ENCODE data around the gene LBP.

Gene LBP

DNA sequence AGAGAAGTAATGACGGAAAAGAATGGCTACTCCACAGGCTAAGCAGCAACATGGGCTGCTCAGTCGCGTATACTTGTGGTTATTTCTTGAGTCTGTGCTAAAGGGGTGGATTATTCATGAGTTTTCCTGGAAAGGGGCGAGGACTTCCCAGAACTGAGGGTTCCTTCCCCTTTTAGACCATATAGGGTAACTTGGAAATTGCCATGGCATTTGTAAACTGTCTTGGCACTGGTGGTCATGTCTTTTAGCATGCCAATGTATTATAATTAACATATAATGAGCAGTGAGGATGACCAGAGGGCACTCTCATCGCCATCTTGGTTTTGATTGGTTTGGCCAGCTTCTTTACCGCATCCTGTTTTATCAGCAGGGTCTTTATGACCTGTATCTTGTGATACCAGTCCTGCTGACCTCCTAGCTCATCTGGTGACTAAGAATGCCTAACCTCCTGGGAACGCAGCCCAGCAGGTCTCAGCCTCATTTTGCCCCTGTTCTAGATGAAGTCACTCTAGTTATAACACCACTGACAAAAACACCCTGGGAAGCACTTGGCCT, 11.4 kb downstream of the LBP start:
- no peak for TF ChIP-seq CTCF (IDR thresholded peaks at IDR 0.05)
- Histone ChIP-seq H3K27me3 (no peaks in the 10 kb centered on the region), H3K9me3 (no peaks in the 10 kb centered on the region), H3K36me3 (no peaks in the 10 kb centered on the region), H3K4me3 (ENCODE audit: low read depth in 1 of 2, low read length in 1 of 2) (no peak overlapping the region), H3K4me1 (ENCODE audit: control insufficient read depth in 1 of 2, insufficient read depth in 1 of 2, low read depth in 1 of 2, low read length in 1 of 2) (no peaks in the 10 kb centered on the region), H3K27ac (no peak overlapping the region)

GRCh38 chr20:38358556-38358955, 12.3 kb downstream of the LBP start:
- Histone ChIP-seq H3K27ac (no peak overlapping the region), H3K4me3 (ENCODE audit: low read depth in 1 of 2, low read length in 1 of 2) (no peak overlapping the region), H3K9me3 (no peaks in the 10 kb centered on the region), H3K36me3 (no peaks in the 10 kb centered on the region), H3K27me3 (no peaks in the 10 kb centered on the region), H3K4me1 (ENCODE audit: control insufficient read depth in 1 of 2, insufficient read depth in 1 of 2, low read depth in 1 of 2, low read length in 1 of 2) (no peaks in the 10 kb centered on the region)
- TF ChIP-seq CTCF (IDR thresholded peaks at IDR 0.05): no peak

DNA sequence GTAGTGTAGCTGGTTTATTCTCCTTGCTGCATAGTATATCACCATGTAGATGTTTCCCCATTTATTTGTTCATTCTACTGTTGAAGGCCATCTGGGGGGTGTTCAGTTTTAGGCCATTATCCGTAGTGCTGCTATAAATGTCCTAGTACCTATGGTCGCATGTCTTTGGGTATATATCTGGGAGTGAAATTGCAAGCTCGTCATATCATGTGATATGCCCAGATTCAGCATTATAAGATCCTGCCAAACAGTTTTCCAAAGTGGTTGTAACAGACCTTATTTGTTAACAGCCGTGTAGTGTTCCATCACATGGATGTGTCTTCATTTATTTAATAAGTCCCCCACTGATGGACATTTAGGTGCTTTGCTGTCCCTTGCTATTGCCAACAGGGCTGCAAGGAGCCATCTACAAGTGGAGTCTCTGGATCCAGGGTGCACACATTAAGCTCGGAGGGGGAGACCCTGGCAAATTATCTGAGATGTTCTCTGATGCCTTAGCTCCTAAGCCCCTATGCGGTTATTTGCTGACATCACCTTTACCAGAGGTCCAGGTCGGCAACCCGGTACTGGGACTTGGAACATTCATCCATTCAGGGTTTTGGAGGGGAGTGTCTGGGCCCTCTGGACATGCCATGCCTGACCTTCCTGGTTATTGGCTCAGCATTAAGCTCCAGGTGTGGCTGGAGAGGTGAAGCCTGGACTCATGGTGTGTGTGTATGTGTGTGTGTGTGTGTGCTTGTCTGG, 16.9 kb downstream of the LBP start:
- TF ChIP-seq CTCF (IDR thresholded peaks at IDR 0.05): no peak
- Histone ChIP-seq H3K9me3 (no peaks in the 10 kb centered on the region), H3K36me3 (no peaks in the 10 kb centered on the region), H3K27ac (no peak overlapping the region), H3K4me3 (ENCODE audit: low read depth in 1 of 2, low read length in 1 of 2) (no peak overlapping the region), H3K27me3 (no peaks in the 10 kb centered on the region), H3K4me1 (ENCODE audit: control insufficient read depth in 1 of 2, insufficient read depth in 1 of 2, low read depth in 1 of 2, low read length in 1 of 2) (no peaks in the 10 kb centered on the region)

- Histone ChIP-seq H3K27ac (no peak overlapping the region), H3K27me3 (peaks cover 18% of the 10 kb centered on the region), H3K4me1 (ENCODE audit: control insufficient read depth in 1 of 2, insufficient read depth in 1 of 2, low read depth in 1 of 2, low read length in 1 of 2) (no peaks in the 10 kb centered on the region), H3K9me3 (no peaks in the 10 kb centered on the region), H3K36me3 (no peaks in the 10 kb centered on the region), H3K4me3 (ENCODE audit: low read depth in 1 of 2, low read length in 1 of 2) (no peak overlapping the region)
- no peak for TF ChIP-seq CTCF (IDR thresholded peaks at IDR 0.05)
These were observed 23.1 kb downstream of the LBP start for GRCh38 chr20:38369389-38369788.

DNA sequence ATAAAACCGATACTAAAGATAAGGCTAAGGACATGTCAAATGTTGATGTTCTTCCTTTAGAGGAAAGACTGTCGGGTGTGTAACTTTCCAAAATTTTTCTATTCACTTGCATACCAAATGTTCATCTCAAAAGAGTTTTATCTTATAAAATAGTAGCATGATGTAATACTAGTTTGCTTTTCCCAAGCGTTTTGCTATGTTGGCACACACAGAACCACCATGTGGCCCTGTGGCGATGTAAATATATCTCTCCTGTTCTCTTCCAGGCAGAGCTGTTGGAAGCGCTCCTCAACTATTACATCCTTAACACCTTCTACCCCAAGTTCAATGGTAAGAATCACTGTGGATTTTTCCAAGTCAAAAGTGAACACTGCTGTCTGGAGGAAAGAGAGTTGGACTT, 26.5 kb downstream of the LBP start:
- no peak for TF ChIP-seq CTCF (IDR thresholded peaks at IDR 0.05)
- Histone ChIP-seq H3K9me3 (no peaks in the 10 kb centered on the region), H3K27me3 (peaks cover 28% of the 10 kb centered on the region), H3K4me1 (ENCODE audit: control insufficient read depth in 1 of 2, insufficient read depth in 1 of 2, low read depth in 1 of 2, low read length in 1 of 2) (no peaks in the 10 kb centered on the region), H3K4me3 (ENCODE audit: low read depth in 1 of 2, low read length in 1 of 2) (no peak overlapping the region), H3K27ac (no peak overlapping the region), H3K36me3 (no peaks in the 10 kb centered on the region)
